HG02798 (cell line): ENCODE results near the gene MNAT1.
A peak's percentile ranks its signal among the peaks of the same experiment; 100 is the strongest.
"Not testable (repeated sequence)": the region's sequence is repeated elsewhere in the genome, so short reads cannot be mapped to it uniquely, and the experiment has no call there.

Experiments used
- ATAC-seq: cut with Tn5 transposase; IDR thresholded peaks from one replicate; pipeline ENCODE4 v1.9.1; 2021; ENCODE audit warnings: mild to moderate bottlenecking; ENCODE audit not compliant: unreplicated experiment, poor library complexity

MNAT1 gene

DNA sequence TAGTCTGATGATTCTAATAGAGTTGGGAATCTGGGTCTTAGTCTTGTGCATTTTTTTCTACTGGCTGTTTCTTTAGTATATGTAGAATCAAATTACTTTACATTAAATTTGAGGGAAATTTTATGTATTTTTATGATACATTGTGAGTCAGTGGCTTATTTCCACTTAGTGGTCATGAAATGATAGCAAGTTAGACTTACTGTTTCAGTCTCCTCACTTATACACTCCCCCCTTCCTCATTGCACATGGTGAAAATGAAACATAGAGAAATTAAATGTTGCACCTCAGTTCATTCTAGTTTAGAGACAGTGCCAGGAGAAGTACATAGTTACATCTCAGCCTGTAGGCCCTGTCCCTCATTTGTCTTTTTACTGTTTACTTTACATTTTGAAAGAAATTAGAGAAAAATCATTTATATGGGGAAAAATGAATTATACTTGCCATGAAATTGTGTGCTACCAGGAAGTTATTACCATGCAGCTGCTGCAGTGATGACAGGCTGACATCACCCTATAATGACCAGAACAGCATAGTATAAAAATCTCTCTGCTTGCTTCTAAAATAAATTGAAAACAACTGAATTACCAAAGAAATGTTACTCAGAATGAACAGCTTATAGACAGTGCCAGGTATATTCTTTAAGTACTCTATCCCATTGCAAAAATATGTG, 133.1 kb downstream of the MNAT1 start:
- ATAC-seq = no peak

GRCh38 chr14:60878121-60878520, 143.6 kb downstream of the MNAT1 start:
- no peak for ATAC-seq

- no peak for ATAC-seq
These were observed 144.0 kb downstream of the MNAT1 start for GRCh38 chr14:60878536-60878935.

DNA sequence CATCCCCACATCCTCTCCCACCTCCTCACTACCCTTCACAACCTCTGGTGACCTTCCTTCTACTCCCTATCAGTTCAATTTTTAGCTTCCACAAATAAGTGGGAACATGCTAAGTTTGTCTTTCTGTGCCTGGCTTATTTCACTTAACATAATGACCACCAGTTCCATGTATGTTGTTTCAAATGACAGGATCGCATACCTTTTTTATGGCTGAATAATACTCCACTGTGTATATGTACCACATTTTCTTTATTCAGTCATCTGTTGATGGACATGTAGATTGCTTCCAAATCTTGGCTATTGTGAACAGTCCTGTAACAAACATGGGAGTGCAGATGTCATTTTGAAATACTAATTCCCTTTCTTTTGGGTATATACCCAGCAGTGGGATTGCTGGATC, 147.7 kb downstream of the MNAT1 start:
- no peak for ATAC-seq

DNA sequence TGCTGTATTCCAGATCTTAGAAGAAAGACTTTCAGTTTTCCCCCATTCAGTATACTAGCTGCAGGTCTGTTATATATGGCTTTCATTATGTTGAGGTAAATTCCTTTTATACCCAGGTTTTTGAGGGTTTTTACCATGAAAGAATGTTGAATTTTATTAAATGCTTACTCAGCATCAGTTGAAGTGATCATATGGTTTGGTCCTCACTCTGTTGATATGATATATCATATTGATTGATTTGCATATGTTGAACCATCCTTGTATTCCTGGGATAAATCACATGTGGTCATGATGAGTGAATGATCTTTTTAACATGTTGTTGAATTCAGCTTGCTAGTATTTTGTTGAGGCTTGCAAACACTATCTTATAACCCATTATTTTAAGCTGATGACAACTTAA, 149.6 kb downstream of the MNAT1 start:
- ATAC-seq = no peak

GRCh38 chr14:60890636-60891035, 156.1 kb downstream of the MNAT1 start:
- ATAC-seq = not testable (repeated sequence)

GRCh38 chr14:60893911-60894310, 159.3 kb downstream of the MNAT1 start:
- no peak for ATAC-seq

DNA sequence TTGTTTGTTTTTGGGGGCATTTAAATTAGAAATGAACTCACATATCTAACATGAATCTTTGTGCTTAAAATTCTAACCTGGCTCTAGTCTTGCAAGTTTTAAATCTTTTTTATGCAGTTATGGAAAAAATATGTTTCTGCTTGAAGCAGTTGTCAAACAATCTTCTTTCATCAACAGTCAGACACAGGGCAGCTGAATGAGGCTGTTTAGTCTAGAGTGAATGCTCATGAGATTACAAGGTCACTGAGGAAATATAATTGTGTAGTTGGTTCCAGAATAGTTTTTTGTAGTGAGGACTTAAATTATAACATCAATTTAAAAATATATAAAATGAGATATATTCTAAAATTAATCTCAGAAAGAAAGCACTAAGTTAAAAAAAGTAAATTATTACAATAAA, 169.8 kb downstream of the MNAT1 start:
- no peak for ATAC-seq

GRCh38 chr14:60905923-60906322, 171.4 kb downstream of the MNAT1 start:
- no peak for ATAC-seq

- no peak for ATAC-seq
These were observed 181.2 kb downstream of the MNAT1 start for GRCh38 chr14:60915781-60916180.

DNA sequence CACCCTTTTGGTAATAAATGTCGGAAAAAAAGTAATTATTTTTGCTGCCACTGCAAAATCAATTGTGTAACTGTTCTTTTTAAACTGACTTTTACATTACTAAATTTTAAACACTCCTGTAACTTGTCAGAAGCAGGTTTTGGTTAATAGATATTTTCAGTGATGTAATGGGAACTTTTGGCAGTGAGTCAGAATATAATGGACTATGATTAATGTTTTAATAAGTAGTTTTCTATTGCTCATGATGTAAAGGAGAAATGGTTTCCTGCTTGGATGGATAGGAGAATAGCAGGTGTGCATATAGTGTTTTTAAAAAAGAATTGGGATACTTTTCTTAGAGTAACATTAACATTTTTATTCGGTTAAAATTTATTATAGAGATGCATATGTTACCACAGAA, 187.5 kb downstream of the MNAT1 start:
- ATAC-seq = no peak

- ATAC-seq = no peak
These were observed 190.7 kb downstream of the MNAT1 start for GRCh38 chr14:60925286-60925685.

DNA sequence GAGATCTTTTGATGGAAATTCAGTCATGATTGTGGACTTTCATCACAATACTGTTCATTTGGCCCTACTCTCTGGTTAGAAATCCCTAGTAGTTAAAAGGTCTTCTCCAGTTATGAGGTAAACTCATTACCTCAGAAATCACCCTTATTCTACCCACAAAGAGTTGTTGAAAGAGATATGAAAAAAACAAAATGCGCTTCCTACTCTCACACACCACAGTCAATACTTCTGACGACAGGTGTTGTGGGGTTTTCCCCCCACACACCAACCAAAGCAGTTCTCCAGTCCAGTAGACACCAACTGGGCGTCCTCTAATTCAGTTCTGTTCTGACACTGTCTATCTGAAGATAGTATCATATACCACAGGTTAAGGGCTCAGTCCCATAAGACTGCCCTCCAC, 191.4 kb downstream of the MNAT1 start:
- ATAC-seq = peak; percentile 98

DNA sequence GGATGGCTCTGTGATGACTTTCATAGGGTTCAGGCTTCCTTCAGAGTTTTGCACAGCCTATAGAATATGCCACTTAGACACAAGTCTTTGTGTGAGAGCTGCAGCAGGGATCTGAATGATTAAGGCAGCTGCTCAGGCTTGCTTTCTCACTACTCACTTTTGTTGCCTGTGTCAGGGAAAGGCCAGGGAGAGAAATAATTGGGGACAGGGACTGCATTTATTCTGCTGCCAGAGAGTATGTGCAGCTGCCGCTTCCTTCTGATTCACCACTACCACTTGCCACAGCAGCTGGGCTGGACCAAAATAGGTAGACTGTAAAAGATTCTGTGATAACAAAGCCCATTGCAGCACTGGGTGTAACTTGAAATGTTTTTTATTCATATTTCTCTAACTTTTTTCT, 196.7 kb downstream of the MNAT1 start:
- no peak for ATAC-seq

DNA sequence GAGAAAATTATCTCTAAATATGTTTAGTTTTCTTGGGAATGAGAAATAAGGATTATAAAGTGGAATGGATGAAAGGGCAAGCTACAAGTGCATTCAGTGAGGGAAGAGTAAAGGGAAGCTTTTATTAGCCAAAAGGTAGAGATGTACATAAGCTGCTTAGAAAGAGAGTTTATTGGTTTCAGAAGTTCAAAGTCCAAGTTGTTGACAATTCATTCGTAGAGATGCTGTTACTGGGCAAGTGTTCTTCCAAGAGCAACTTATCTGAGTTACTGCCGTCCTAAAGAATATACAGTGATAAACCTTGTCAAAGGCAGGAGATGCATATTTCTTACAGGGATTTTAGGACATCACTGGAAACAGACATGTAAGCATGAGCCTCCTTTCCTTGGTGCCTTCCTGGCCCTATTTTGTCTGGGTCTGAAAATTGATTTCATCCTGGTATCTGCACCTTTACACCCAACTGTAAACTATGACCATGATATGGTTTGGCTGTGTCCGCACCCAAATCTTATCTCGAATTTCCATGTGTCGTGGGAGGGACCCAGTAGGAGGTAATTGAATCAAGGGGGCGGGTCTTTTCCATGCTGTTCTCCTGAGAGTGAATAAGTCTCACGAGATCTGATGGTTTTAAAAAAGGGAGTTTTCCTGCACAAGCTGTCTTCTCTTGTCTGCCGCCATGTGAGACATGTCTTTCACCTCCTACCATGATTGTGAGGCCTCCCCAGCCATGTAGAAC, 199.5 kb downstream of the MNAT1 start:
- ATAC-seq = no peak

GRCh38 chr14:60935319-60935718, 200.8 kb downstream of the MNAT1 start:
- ATAC-seq = no peak

- ATAC-seq = no peak
These were observed 209.1 kb downstream of the MNAT1 start for GRCh38 chr14:60943637-60944032.

DNA sequence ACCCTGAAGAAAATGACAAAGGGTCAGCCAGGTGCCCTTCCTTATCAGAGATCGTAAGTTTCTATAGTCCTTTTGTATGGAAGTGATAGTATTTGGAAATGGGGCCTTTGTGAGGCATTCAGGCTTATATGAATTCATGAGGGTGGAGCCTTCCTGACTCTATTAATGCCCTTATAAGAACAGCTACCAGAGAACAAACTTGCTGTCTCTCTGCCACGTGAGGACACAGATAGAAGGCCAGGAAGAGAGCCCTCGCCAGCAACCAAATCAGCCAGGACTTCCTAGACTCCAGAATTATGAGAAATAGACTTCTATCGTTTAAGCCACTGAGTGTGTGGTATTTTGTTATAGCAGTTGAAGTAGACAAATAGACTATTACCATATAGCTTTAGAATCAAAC, 209.6 kb downstream of the MNAT1 start:
- ATAC-seq = no peak

GRCh38 chr14:60945984-60946383, 211.4 kb downstream of the MNAT1 start:
- ATAC-seq = no peak

GRCh38 chr14:60946773-60947172, 212.2 kb downstream of the MNAT1 start:
- ATAC-seq = no peak

DNA sequence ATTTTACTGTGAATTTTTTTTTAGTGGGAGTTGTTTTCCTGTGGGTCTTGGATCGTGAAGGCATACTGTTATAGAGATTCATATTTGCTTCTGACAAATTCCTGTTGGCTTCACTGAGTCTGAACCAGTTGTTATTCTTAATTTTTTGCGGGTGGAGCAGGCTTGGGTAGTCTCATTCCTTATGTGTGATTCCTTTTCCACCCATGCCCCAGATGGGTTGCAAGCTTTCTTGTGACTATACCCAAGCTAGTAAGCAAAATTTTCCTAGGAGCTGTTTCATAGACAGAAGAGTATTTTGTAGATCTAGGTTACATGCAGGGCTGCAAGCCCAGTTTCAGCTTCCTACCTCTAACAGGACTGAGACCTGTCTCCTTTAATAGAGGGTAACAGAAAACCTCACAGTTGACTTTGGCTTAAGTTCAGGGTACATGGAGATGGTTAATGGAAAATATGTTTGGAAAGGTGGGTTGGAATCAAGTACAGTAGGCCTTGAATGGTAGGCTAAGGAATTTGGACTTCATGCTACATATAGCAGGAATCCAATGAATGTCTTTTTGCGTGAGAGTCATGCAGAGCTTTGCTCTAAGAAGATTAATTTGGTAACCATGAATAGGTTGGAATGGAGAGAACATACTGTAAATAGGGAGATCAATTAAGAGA, 217.3 kb downstream of the MNAT1 start:
- no peak for ATAC-seq

GRCh38 chr14:60956202-60956601, 221.6 kb downstream of the MNAT1 start:
- ATAC-seq = no peak
